ENCODE results near the gene SYNM.
"Not testable (repeated sequence)": the region's sequence is repeated elsewhere in the genome, so short reads cannot be mapped to it uniquely, and the experiment has no call there.

The SYNM gene

DNA sequence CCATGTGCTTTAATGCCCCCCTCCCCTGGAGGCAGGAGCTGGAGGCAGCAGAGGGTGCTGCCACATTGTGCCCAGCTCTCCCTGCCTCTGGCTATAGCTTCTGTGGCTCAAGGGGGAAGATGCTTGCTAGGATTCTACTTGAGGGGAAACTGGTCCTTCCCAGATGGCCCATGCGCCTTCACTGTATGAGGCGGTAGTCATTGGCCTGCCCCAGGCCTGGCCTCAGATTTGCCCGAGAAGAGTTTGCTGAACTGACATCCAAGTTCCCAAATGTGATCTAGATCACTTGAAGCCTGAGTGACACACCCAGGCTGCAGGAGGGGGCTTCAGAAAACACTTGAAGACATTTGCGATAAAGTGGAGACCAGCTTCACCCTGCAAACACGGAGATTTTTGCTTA, 4.1 kb downstream of the SYNM start:
- DNase-seq: no peak

DNA sequence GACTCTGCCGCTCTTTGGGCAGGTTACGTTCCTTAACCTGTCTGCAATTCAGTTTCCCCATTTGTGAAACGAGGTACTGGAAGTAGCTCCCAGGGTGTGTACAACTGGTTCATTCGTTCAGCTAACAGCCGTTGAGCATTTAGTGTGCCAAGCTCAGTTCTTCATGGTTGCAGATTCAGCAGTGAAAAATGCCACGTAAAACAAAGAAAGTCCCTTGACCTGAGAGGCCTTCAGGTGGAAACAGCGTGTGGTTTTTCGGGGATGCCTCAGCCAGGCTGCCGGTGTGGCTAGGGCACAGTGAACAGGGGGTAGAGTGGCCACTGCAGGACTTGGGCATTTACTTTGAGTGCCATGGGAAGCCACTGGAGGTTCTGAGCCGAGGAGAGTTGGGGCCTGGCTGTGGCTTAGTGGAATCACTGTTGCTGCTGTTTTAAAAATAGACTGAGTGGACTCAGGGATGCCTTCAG, 4.7 kb downstream of the SYNM start:
- DNase-seq: no peak

DNA sequence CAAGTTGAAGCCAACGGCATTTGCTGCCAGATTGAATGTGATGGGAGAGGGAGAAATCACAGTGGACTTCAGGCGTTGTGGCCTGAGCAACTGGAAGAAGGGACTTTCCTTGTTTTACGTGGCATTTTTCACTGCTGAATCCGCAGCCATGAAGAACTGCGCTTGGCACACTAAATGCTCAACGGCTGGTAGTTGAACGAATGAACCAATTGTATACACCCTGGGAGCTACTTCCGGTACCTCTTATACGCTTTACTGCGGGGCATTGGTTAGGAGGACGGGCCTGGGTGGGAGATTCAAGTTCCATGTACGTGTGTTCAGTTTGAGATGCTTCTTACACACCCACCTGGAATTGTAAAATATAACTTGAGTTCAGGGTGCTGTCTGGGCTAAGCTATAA, 5.2 kb downstream of the SYNM start:
- DNase-seq: no peak

DNA sequence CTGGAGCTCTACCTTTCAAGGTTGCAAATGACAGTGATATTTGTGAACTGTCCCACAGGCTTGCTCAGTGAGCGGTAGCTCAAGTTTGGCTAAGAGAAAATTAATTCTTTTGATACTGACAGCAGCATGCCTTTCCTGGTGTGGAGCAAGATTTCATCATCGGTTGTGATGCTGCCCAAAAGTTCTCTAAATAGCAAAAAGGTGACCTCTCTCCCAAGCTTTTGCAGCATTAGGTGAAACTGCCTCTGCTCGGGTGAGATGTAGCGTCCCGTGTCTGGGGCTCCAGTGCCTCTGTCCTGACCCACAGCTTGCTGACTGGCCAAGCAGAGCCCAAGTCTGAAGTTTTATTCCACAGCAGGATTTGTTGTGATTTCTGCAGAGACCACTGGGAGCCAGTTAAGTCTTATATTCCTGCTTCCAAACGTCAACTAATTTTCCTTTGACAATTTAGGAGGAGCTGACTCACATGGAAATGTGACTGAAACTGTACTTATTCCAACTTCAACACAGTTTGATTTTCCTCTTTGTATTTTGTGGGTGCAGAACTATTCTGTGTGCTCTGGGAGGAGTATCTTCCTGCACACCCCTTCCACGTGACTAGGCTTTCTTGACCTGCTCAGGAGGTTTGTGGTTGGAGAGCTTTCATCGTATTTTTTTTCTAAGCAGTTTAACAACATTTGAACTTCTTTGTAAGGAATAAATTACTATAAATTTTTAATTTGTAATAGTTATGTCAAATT, 5.9 kb downstream of the SYNM start:
- no peak for DNase-seq

DNA sequence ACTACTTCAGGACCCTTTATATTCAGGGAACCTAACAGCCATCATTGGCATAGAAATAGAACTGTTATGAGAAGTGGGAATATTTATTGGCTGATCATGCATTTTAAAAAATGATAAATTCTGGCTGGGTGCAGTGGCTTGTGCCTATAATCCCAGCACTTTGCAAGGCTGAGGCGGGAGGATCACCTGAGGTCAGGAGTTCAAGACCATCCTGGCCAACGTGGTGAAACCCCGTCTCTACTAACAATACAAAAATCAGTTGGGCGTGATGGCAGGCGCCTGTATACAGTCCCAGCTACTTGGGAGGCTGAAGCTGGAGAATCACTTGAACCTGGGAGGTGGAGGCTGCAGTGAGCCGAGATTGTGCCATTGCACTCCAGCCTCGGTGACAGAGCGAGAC, 6.8 kb downstream of the SYNM start:
- not testable (repeated sequence) for DNase-seq

DNA sequence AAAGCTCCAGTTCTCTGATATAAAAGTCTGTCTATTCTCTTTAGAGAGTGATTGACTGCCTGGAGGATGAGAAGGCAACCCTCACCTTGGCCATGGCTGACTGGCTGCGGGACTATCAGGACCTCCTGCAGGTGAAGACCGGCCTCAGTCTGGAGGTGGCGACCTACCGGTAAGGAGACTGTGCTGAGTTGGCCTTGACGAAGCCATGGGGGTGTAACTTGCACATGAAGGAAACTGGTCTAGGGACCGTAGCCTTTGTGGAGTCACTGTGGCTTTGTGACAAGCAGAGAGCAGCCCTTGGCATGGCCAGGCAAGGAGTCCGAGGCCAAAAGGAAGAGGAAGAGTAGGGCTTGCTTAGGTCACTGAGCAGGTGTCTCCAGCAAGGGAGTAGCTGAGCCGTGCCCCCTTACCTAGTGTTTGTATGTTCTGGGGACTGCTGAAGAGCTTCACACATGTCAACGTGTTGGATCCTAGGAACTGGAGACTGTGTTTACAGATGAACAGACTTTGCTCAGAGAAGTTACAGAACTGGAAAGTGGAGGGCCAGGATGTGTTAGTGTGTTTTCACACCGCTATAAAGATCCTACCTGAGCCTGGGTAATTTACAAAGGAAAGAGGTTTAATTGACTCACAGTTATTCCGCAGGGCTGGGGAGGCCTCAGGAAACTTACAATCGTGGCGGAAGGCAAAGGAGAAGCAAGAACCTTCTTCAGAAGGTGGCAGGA, 8.8 kb downstream of the SYNM start:
- DNase-seq: no peak

DNA sequence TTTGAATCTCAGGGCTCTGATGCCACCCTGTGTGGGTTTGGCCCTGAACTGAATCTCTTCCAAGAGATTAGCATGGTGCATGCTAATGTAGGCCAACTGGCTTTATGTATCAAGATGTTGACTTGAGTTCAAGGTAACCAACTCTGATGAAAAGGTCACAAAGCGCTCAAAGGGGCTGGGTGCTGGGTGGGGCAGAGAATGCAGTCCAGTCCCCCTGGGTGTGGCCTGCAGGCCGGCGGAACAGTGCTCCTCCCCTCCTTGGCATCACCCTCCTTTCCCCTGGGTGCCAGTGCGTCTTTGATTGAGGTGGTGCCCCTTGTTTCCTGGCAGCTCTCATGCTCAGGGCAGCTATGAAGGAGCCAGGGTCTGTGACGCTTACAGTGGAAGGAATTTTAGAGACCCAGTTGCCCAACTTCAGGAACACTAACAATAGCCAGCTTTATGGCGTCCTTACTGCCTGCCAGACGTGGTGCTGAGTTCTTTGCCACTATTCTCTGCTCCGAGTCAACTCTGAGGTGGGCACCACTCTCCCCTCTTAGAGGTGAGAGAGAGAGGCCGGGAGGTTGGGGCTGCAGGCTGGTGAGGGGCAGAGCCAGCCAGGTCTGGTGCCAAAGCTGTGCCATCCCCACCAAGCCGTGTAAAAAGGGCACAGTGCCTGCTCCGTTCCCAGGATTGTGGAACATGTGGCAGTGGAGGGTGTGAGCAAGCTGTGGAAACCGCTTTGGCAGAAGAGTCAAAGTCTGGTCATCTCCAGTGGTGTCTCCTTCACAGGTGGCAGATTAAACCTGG, 9.8 kb downstream of the SYNM start:
- no peak for DNase-seq

DNA sequence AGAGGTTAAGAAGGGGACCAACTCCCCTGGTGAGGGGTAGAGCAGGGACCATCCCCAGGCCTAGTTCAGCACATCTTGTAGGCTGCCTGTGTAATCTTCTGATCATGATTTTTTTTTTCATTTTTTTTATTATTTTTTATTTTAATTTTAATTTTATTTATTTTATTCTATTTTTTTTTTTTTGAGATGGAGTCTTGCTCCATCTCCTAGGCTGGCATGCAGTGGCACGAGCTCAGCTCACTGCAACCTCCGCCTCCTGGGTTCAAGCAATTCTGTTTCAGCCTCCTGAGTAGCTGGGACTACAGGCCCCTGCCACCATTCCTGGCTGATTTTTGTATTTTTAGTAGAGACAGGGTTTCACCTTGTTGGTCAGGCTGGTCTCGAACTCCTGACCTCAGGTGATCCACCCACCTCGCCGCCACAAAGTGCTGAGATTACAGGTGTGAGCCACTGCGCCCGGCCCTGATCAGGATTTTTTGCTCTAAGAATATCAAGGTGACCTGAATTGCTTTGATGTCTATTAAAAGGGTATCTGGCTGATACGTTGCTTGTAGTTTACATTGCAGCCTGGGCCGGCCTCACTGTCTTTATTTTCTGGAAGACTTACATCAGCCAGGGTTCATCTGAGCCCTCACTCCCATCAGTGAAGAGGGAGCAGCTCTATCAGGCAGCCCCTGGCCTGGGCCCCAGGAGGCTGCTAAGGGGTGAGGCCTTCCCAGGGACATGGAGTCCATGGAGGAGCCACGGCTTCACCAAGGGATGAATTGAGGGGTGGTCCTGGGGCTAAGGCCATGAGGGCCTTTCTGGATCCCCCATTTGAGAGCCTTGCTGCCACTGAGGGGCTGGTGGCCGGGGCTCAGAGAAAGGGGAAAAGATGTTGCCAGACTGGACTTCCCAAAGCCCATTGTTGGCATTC, 10.7 kb downstream of the SYNM start:
- DNase-seq: no peak

DNA sequence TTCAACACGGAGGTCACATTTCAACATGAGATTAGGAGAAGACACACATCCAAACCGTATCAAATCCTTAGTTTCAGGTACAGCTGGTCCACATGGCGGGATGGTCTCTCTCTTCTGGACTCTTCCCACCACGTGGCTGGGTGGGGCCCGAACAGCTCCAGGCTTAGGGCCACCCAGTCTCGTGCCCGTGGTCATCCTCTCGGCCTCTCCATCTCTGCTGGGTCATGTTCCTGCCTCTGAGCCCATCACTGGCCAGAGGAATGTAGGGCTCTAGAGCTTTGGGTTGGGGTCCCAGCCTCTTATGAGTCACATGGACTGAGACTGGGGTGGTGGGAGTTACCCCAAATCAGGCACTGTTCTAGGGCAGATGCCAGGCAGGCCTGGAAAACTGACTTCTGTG, 12.2 kb downstream of the SYNM start:
- DNase-seq: no peak

DNA sequence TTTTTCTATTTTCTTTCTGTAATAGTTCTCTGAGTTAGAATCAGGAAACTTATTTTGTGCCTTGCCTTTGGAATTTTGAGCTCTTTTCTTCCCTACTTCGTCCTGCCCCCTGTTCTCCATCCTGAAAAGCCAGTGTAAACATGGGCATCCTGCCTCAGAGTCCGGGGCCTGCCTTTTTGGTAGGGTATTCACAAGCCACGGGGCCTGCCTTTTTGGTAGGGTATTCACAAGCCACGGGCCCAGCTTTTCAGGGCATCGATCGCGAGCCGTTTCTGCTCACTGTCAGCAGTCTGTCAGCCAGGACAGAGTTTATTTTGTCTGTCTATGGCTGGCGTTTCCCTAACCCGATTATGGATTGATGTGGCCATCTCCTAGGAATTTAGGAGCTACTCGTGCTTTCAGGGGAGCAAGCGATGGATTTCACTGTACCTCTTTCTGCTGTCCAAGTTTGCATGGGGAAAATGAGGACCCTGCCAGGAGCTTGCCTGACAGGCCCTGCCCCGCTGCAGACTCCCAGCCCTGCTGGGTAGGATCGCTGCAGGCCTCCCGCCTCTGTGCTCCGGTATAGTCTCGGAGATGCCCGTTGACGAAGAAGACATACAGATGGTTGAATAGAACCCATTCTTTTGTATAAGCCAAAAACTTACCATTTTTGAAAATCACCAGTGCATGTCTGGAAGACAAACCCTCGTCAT, 12.8 kb downstream of the SYNM start:
- no peak for DNase-seq

DNA sequence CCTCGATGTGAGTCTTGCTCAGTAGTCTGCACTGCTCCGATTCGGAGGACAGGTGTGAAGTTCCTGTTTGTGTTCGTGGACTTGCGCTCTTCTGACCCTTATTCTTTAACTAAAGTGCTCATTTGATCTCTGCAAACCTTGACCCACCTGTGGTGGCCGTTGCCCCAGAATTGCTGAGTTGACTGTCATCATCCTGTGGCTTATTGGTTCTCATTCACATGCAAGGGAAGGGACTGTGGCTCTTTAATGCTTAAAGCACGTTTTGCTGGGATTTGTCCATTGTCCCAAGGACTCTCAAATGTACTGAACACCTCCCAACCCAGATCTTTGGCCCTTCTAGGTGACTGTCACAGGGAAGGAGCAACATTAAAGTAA, 13.4 kb downstream of the SYNM start:
- no peak for DNase-seq

DNA sequence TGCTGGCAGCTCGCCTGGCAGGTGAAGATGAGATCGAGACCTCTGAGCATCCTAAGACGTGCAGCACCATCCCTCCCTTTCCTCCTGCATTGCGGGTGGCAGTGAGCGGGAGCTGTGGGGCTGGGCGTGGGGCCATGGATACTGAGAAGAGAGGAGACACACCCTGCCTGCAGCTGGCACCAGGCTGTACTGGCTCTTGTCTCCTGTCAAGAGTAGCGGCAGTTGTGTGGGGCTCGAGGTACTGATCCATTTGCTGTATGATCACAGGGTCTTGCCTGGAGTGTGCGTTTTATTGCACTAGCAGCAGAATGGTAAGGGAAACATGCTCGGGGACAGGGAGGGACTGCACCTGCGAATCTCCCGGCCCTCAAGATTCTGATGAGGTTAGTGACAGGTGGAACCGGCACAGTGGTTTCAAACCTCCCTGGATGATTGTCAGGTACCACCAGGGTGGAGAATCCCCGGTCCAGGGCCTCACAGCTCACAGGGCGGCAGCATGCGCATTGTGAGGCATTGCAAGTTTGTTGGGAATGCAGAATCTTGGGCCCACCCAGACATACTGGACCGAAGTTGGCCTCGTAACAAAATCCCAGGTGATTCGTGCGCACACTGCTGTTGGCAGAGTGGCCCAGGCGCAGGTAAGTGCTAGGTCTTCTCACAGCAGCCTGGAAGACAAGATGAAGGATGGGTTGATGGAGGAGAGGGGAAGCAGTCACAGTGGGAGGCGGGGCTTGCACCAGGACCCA, 14.1 kb downstream of the SYNM start:
- DNase-seq: no peak

DNA sequence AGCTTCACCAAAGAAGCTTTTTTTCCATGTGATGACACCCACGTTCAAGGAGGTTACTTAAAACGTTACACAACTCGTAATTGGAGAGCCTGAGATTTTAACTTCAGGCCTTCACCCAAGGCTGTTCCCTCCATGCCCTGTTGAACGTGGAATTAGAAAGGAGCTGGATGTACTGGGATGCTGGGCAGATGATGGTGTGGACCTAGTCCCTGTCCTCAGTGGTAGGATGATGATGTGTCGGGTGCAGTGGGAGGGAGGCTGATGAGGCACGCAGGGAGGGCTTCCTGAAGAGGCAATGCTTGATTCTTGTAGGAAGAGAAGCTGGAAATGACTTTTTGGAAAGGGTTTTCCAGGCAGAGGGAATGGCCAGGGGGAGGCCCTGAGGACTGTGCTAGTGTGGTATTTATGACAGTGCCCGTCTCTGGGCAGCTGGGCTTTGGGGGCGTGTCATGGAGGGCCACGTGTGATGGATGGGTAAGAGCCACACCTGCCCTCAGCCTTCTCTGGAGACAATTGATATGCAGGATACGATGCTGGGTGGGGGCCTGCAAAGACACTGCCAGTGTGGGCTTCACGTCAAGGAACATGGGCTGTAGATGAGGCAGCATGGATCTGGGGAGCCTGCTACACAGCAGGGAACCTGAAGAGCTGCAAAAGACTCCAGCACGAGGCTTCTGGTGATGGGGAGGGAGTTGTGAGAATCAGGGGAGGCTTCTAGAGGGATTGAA, 15.3 kb downstream of the SYNM start:
- DNase-seq: no peak

DNA sequence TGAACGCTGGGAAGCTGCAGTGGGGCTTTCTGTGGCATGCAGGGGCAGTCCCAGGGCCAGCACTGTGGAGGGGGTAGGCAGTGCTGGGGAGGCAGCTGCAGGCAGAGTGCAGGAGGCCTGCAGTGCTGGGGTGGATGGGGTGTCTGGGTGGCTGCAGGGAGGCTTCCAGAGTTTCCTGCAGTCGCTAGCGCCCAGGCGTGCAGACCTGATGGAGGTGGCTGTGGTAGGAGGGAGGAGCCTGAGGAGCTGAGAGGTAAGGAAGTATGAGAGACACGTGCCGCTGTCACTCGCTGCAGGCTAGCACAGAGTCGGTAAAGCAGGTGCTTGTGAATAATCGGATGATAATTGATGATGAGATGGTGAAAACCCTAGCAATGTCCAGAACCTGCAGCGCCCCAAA, 16.3 kb downstream of the SYNM start:
- no peak for DNase-seq

DNA sequence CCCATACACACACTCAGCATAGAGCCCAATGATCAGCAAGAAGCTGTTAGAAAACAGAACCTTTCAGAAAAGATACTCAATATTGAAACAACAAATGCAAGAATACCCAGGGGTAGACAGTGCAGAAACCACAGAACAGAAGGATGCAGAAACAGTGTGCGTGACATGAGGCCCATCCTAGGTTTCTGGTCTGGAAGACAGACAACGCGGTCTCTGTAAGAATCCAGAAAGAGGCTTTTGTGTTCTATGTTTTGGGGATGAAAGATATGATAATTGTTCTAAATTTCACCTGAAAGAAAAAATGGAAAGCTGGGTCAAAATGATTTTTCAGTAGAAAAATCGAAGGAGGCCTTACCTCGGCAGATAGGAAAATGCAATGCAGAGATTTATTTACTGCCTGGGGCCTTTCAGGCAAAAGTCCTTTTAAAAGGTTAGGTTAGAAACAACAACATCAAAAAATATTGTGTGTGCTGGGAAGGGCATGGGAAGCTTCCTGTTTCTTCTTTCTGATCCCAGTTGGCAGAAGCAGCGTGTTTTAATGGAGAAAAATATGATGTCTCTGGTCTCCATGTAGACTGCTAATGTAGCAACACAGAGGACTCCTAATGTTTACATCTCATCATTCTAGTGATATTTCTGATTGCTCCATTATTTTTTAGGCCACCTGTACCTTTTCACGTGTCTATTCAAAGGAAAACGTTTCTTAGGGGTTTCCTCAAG, 17.0 kb downstream of the SYNM start:
- no peak for DNase-seq

DNA sequence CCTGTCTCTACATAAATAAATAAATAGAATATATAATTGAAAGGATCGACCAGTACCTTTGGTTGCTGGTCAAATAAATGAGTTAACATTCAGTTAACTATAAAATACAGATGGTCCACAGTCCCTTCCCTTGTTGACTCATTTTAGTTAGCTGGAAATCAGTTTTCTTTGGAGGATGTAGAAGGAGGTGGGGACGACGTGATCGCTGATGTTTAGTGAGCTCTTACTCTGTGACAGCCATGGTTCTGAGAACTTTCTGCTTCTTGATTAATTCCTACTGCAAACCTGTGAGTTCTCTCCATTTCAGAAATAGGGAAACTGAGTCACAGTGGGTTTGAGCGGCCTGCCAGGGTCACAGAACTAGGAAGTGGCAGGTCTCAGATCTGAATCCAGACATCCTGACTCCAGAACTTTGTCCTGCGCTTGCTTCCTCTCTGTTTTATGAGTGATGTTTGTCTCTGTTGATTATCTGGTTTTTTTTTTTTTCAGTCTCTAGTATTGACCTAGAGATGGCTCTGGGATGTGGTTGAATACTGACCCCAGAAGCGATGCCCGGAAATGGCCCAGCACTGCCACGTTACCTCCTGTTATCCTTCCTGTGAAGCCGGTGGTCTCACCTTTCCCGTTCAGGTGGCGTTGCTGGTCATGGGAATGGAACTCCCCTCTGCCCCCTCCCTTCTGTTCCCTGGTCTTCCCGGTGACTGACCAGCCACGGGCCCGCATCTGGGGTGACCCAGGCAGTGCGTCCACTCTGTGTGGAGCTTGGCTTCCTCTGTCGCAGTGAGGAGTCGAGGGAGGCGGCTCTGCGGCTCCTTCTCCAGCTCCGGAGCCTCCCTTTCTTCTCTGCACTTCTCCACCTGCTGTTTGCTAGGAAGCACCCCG, 18.2 kb downstream of the SYNM start:
- DNase-seq: no peak

DNA sequence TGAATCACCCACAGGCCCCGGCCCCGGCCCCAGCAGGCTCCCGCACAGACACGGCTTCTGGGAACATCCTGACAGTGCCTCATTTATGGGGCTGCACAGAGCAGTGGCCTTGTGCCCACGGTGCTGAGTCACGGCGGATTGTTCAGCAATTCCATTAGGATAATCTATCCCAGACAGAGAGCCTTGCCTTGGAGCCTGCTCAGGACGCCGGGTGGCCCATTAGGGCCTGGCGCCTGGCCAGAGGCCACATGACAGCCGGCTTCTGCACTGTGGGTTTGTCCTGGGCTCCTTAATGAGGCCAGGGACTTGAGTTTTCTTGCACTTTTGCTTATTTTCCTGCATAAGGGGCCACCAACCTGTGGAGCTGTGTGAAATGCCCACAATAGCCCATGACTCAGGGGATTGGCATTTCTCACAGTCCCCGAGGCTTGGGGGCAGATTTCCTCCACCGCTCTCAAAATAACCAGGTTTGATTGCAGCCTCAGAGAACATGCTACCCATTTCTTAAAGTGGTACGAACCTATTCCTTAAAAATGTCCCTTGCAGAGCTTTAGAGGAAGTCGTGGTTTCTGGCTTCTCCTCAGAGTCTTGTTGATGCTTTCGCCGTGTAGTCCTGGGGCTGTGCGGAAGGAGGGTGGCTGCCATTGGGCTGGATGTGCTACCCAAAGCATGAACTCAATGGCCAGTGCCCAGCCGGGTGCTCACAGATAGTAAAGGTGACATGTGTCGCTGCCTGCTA, 19.0 kb downstream of the SYNM start:
- DNase-seq: no peak

DNA sequence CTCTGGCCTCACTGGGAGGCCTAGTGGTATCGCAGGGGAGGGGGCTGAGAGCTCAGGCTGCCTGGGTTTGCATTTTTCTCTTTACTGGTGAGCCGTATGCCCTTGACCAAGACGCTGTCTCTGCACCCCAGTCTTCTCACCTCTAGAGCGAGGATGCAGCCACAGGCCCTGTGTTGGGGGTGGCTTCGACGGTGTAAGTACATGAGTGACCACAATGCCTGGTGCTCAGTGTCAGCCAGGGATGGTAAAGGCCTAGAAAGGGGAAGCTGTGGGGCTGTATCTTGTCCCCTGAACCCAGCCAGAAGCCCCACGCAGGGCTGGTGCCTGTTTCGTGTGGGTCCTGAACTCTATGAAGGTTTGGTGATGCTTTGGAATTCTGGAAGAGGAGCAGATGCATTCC, 19.8 kb downstream of the SYNM start:
- no peak for DNase-seq
